NCI-H345 (cell line): ENCODE measurements around the gene PNMT.

Experiments used
- DNase-seq: peaks from one replicate; lab custom pipeline; 2025; lab: John Stamatoyannopoulos, UW

PNMT gene

GRCh38 chr17:39667945-39668924 is at the start of gene PNMT:
PNMT (plus strand) TSS chr17:39668453; CDS start chr17:39668476, 23 bp downstream.
- peak; percentile 60 for DNase-seq

GRCh38 chr17:39618956-39619785 is 49.1 kb upstream of the PNMT start:
- DNase-seq: no peak

- DNase-seq: no peak
These were observed 48.5 kb upstream of the PNMT start for GRCh38 chr17:39619786-39620101.

GRCh38 chr17:39621523-39622379 is 46.5 kb upstream of the PNMT start:
- DNase-seq: peak; percentile 85

- DNase-seq: no peak
These were observed 45.8 kb upstream of the PNMT start for GRCh38 chr17:39622380-39623006.

- peak; percentile 82 for DNase-seq
These were observed 44.8 kb upstream of the PNMT start for GRCh38 chr17:39623356-39623950.

- DNase-seq: no peak
These were observed 43.9 kb upstream of the PNMT start for GRCh38 chr17:39624313-39624712.

GRCh38 chr17:39625198-39625785 is 43.0 kb upstream of the PNMT start:
- no peak for DNase-seq

- no peak for DNase-seq
These were observed 41.8 kb upstream of the PNMT start, which contains the start of gene PPP1R1B for GRCh38 chr17:39626171-39627046. PPP1R1B (plus strand) TSS chr17:39626952; CDS start chr17:39627393, 441 bp downstream.

- DNase-seq: no peak
These were observed 41.1 kb upstream of the PNMT start for GRCh38 chr17:39627047-39627711.

GRCh38 chr17:39627712-39628516 is 40.3 kb upstream of the PNMT start:
- no peak for DNase-seq

- peak; percentile 47 for DNase-seq
These were observed 39.4 kb upstream of the PNMT start for GRCh38 chr17:39628655-39629493.

- DNase-seq: no peak
These were observed 38.8 kb upstream of the PNMT start for GRCh38 chr17:39629494-39629880.

GRCh38 chr17:39629898-39630297 is 38.4 kb upstream of the PNMT start:
- no peak for DNase-seq

GRCh38 chr17:39631403-39631802 is 36.9 kb upstream of the PNMT start:
- no peak for DNase-seq

GRCh38 chr17:39632153-39632941 is 35.9 kb upstream of the PNMT start:
- no peak for DNase-seq
